Measurements from ENCODE around the gene DRC7. TPM values are rescaled to one million over a fixed set of nuclear protein-coding genes. Genes with fewer than 3 reads are reported as not detected.
A peak's percentile ranks its signal among the peaks of the same experiment; 100 is the strongest.

Gene DRC7
- total and polyA plus RNA-seq, 2 experiments from 2014 or later, result 0.83 to 2.0 TPM

- H3K9me3 ChIP-seq (ENCODE audit: low read depth), result no peaks in the 10 kb centered on the region
- H3K36me3 ChIP-seq, result no peaks in the 10 kb centered on the region
- no peak for TF ChIP-seq CTCF (IDR thresholded peaks at IDR 0.05; ENCODE audit: low read depth, low read length)
- H3K4me1 ChIP-seq (ENCODE audit: low read depth), result peaks cover 20% of the 10 kb centered on the region
- no peak overlapping the region for H3K27ac ChIP-seq
- peak in 1 of 2 donors; percentile 28 for DNase-seq (ENCODE audit: low read depth in 1 of 2, low spot score in 1 of 2)
- no peak overlapping the region for H3K4me3 ChIP-seq
- no peaks in the 10 kb centered on the region for H3K27me3 ChIP-seq
Measured at GRCh38 chr16:57679016-57679415, 15.6 kb upstream of the DRC7 start.

GRCh38 chr16:57679767-57680482 lies 14.7 kb upstream of the DRC7 start:
- no peak for TF ChIP-seq CTCF (IDR thresholded peaks at IDR 0.05; ENCODE audit: low read depth, low read length)
- Histone ChIP-seq H3K4me1 (ENCODE audit: low read depth) (peaks cover 20% of the 10 kb centered on the region), H3K27ac (no peak overlapping the region), H3K4me3 (no peak overlapping the region), H3K9me3 (ENCODE audit: low read depth) (no peaks in the 10 kb centered on the region), H3K27me3 (no peaks in the 10 kb centered on the region), H3K36me3 (no peaks in the 10 kb centered on the region)
- DNase-seq (ENCODE audit: low read depth in 1 of 2, low spot score in 1 of 2), result no peak

- Histone ChIP-seq H3K36me3 (no peaks in the 10 kb centered on the region), H3K4me3 (no peak overlapping the region), H3K27me3 (no peaks in the 10 kb centered on the region), H3K9me3 (ENCODE audit: low read depth) (no peaks in the 10 kb centered on the region), H3K4me1 (ENCODE audit: low read depth) (peaks cover 17% of the 10 kb centered on the region), H3K27ac (no peak overlapping the region)
- TF ChIP-seq CTCF (IDR thresholded peaks at IDR 0.05; ENCODE audit: low read depth, low read length), result no peak
- DNase-seq (ENCODE audit: low read depth in 1 of 2, low spot score in 1 of 2), result no peak
Measured at GRCh38 chr16:57680842-57681375, 13.7 kb upstream of the DRC7 start.

- DNase-seq (ENCODE audit: low read depth in 1 of 2, low spot score in 1 of 2), result no peak
- H3K4me1 ChIP-seq (ENCODE audit: low read depth), result peaks cover 14% of the 10 kb centered on the region
- H3K9me3 ChIP-seq (ENCODE audit: low read depth), result no peaks in the 10 kb centered on the region
- H3K36me3 ChIP-seq, result no peaks in the 10 kb centered on the region
- no peak overlapping the region for H3K27ac ChIP-seq
- no peak overlapping the region for H3K4me3 ChIP-seq
- no peaks in the 10 kb centered on the region for H3K27me3 ChIP-seq
- no peak for TF ChIP-seq CTCF (IDR thresholded peaks at IDR 0.05; ENCODE audit: low read depth, low read length)
Measured at GRCh38 chr16:57681950-57682728, 12.5 kb upstream of the DRC7 start.

GRCh38 chr16:57682809-57683635 lies 11.6 kb upstream of the DRC7 start:
- no peak overlapping the region for H3K4me3 ChIP-seq
- no peak for DNase-seq (ENCODE audit: low read depth in 1 of 2, low spot score in 1 of 2)
- no peaks in the 10 kb centered on the region for H3K27me3 ChIP-seq
- no peaks in the 10 kb centered on the region for H3K36me3 ChIP-seq
- no peak for TF ChIP-seq CTCF (IDR thresholded peaks at IDR 0.05; ENCODE audit: low read depth, low read length)
- peaks cover 11% of the 10 kb centered on the region for H3K4me1 ChIP-seq (ENCODE audit: low read depth)
- H3K9me3 ChIP-seq (ENCODE audit: low read depth), result no peaks in the 10 kb centered on the region
- H3K27ac ChIP-seq, result no peak overlapping the region
